ENCODE data around the gene CCDC71.

Gene CCDC71

DNA sequence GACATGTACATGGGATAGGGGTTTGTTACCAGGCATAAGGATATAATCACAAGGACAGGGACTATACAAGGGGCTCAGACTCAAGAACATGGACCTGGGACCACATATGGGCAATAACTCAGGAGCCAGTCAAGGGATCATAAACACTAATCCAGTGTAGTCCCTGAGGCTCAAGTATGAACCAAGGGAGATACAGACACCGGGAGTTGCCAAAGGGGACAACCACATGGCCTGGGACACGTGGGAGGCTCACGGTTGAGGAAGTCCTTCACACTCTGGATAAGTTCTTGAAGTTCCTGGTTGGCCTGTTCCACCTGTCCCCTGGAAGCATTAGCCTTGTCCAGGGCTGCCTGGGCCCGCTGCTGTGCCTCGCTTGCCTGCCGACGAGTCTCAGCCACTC, 43.7 kb downstream of the CCDC71 start:
- no peak for DNase-seq (ENCODE audit: low read depth)
- TF ChIP-seq, protein P1, sequence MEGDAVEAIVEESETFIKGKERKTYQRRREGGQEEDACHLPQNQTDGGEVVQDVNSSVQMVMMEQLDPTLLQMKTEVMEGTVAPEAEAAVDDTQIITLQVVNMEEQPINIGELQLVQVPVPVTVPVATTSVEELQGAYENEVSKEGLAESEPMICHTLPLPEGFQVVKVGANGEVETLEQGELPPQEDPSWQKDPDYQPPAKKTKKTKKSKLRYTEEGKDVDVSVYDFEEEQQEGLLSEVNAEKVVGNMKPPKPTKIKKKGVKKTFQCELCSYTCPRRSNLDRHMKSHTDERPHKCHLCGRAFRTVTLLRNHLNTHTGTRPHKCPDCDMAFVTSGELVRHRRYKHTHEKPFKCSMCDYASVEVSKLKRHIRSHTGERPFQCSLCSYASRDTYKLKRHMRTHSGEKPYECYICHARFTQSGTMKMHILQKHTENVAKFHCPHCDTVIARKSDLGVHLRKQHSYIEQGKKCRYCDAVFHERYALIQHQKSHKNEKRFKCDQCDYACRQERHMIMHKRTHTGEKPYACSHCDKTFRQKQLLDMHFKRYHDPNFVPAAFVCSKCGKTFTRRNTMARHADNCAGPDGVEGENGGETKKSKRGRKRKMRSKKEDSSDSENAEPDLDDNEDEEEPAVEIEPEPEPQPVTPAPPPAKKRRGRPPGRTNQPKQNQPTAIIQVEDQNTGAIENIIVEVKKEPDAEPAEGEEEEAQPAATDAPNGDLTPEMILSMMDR (conservative IDR thresholded peaks at IDR 0.05; ENCODE audit: low read length) = no peak
- no peak overlapping the region for H3K4me3 ChIP-seq (ENCODE audit: low read length)

DNA sequence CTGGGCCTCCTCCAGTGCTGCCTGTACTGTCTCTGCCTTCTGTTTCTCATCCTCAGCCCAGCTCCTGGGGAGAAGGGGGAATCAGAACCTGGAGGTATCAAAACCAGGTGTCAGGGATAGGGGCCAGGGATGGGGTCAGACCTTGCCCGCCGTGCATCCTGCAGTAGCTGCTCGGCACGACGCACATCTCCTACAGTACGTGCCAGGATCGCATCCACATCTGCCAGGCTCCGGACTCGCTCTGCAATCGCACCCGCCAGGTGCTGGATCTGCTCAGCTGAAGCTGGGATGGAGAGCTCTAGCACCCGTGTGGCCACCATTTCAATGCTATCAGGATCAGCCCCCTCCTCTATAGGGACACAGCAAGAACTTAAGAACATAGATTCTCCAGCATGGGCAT, 44.1 kb downstream of the CCDC71 start:
- TF ChIP-seq, protein P1 (conservative IDR thresholded peaks at IDR 0.05; ENCODE audit: low read length) = no peak
- no peak for DNase-seq (ENCODE audit: low read depth)
- no peak overlapping the region for H3K4me3 ChIP-seq (ENCODE audit: low read length)

DNA sequence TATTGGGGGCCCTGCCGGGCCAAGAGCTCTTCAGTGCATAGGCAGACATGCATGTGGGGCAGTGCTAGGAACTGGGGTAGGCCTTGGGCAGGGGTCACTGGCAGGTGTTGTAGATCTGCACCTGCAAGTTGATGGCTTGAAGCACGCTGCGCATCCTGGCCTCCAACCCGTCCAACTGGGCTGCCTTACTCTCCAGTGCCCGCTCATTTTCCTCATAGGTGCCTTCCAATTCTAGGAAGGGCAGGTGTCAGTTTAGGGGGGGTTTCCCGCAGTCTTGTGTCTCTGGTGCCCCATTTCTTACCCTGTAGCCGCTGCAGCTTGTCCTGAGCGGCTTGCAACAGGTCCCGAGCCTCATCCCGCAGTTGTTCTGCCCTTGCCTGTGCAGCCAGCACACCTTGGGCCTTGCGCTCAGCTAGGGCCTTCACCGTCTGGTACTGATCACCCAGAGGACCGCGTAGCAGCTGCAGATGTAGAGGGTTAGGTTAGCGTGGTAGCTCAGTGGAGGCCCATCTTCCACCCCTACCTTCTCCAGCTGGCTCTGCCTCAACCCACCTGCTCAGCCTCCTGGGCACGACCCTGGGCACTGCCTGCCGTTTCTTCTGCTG, 44.9 kb downstream of the CCDC71 start:
- TF ChIP-seq, protein P1 (conservative IDR thresholded peaks at IDR 0.05; ENCODE audit: low read length) = no peak
- peak overlapping the region; percentile 95 for H3K4me3 ChIP-seq (ENCODE audit: low read length)
- DNase-seq (ENCODE audit: low read depth) = no peak

DNA sequence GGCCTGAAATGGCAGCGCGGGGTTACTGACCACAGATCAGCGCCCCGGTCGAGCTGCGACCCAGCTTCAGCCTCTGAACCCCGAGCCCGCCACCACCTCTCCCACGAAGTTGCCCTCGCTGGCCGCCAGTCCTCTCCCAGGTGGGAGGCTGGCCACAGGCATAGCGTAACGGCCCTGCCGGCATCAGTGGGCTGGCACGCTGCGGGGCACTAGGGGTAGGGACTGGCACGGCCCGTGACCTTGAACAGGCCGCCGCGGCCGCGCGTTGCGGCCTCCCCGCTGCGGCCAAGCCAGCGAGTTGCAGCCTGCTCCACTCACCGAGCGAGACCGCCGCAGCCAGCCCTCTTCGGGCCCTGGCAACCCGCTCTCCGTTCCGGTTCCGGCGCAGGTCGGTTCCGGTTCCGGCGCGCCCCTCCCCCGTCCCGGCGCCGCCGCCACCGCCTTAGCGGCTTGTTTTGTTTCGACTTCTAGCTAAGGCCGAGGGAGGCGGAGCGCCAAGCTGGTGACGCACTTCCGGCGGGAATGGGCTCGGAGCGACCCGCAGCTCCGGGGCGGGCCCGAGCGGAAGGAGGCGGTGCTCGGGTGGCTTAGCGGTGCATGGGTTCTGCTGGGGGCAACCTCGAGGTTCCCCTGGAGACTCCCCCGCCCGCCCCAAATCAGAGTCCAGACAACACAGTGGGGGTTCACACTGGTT, 45.5 kb downstream of the CCDC71 start, which contains the start of gene USP19:
Gene USP19 (minus strand): TSS at position 386 of the 694 bp plus-strand sequence. CDS start 1,678 bp downstream, outside the sequence.
- peak within 1 kb of the TSS; percentile 95 for H3K4me3 ChIP-seq (ENCODE audit: low read length)
- TF ChIP-seq, protein P1 (conservative IDR thresholded peaks at IDR 0.05; ENCODE audit: low read length) = no peak
- DNase-seq (ENCODE audit: low read depth) = peak; percentile 92

DNA sequence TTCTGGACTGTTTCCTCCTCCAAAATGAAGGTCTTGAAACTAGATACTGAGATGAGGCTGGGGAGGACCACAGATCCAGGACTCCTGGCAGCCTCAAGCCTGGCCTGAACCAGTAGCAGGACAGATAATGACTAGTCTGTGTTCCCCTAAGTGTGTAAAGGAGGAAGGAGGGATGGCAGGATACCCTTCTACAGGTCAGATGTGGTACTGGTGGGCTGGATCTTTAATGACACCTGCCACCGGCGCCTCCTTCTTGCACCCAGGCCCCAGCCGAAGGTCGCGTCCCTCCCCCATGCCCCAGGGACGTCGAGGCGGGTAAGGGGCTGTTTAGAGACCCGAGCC, 46.1 kb downstream of the CCDC71 start:
- TF ChIP-seq, protein P1 (conservative IDR thresholded peaks at IDR 0.05; ENCODE audit: low read length) = no peak
- no peak for DNase-seq (ENCODE audit: low read depth)

DNA sequence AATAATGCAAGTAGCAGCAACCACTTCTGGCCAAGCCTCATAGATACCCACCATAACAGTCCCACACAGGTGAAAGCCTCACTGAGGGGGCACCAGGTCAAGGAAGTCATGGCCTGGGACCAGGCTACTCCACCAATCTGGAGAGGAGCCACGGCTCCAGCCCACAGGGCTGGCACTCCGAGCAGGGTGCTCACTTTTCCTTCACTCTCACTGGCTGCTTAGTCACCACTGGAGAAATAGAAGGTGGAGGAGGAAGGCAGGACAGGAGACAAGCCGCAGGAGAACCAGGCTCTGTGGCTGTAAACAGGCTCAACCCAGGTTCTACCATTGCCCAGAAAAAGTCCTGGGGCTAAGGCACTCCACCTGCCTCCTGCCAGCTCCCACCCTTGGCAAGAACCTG, 46.7 kb downstream of the CCDC71 start:
- TF ChIP-seq, protein P1 (conservative IDR thresholded peaks at IDR 0.05; ENCODE audit: low read length) = no peak
- peak overlapping the region; percentile 95 for H3K4me3 ChIP-seq (ENCODE audit: low read length)
- DNase-seq (ENCODE audit: low read depth) = no peak

More for the DNA sequence above, 46.1 kb downstream of the CCDC71 start:
- H3K4me3 ChIP-seq (ENCODE audit: low read length) = peak overlapping the region; percentile 95

DNA sequence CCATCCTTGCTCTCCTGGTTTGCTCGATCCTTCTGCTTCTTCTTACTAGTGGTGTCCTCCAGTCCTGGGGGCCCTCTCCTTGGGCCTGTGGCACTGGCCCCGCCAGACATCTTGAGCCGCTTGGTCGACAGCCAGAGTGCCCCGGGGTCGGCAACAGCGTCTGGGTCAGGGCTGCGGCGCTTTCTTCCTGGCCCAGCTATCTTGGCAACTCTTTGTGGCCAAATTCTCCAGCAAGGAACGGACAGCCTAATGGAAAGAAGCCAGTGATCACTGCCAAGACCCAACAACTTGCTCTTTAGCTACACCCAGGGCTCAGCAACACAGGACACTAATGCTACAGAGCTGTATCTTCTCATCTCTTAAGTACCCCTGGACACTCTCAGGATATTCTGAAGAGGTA, 47.1 kb downstream of the CCDC71 start:
- DNase-seq (ENCODE audit: low read depth) = no peak
- H3K4me3 ChIP-seq (ENCODE audit: low read length) = no peak overlapping the region; the same call in 1 of the 2 replicates
- TF ChIP-seq, protein P1 (conservative IDR thresholded peaks at IDR 0.05; ENCODE audit: low read length) = no peak

Data from AG10803 (cell line).